Sigmoid colon (tissue), 7 donors: Measurements from ENCODE around the gene SKIC8. TPM values are rescaled to one million over a fixed set of nuclear protein-coding genes. Genes with fewer than 3 reads are reported as not detected.

Experiments
- DNase-seq: peaks from one replicate; pipeline ENCODE4 v3.0.0-alpha.2; 2019
- H3K27ac ChIP-seq, 4 donors: fragments of 200-600 bp; sonication (generic); one replicate each; pipeline ENCODE4 v1.5.1; 2016 to 2019; ENCODE audit warnings: mild to moderate bottlenecking in 1 of 4
- H3K27me3 ChIP-seq, 3 donors: fragments of 200-600 bp; sonication (generic); one replicate each; pipeline ENCODE4 v1.5.1; 2019; ENCODE audit warnings: mild to moderate bottlenecking in 1 of 3
- H3K36me3 ChIP-seq, 4 donors: fragments of 200-600 bp; sonication (generic); one replicate each; pipeline ENCODE4 v1.5.1; 2016 to 2019
- H3K4me1 ChIP-seq, 4 donors: fragments of 200-600 bp; sonication (generic); one replicate each; pipeline ENCODE4 v1.5.1; 2017 to 2019
- H3K4me3 ChIP-seq, 4 donors: fragments of 200-600 bp; sonication (generic); one replicate each; pipeline ENCODE4 v1.5.1; 2017 to 2019; ENCODE audit warnings: mild to moderate bottlenecking in 2 of 4, moderate library complexity in 1 of 4
- H3K9me3 ChIP-seq, 4 donors: fragments of 200-600 bp in 3 of 4; sonication (generic) in 3 of 4; one replicate each; pipeline versions ENCODE4 v1.5.1 to v1.6.1; 2013 to 2019
- EP300 ChIP-seq, 4 donors: sonication (generic); formaldehyde crosslinking; IDR thresholded peaks; one replicate each; pipeline ENCODE4 v1.6.1; 2017; ENCODE audit warnings: antibody characterized with exemption in 4 of 4
- POLR2A ChIP-seq, 2 donors: fragments of 450-650 bp; IDR thresholded peaks; one replicate each; pipeline ENCODE4 v1.6.1; 2016; ENCODE audit warnings: antibody characterized with exemption in 2 of 2, mild to moderate bottlenecking in 2 of 2, moderate library complexity in 2 of 2
- POLR2AphosphoS5 ChIP-seq, 4 donors: sonication (generic); formaldehyde crosslinking; IDR thresholded peaks; one replicate each; pipeline ENCODE4 v1.6.1; 2017; ENCODE audit warnings: antibody characterized with exemption in 4 of 4
- WGBS, 2 donors: extraction: QIAGEN DNeasy Blood & Tissue Kit; methylation state at CpG; one replicate each; pipeline ENCODE4 v1.1.7; 2013; 5-methylcytosine and 5-hydroxymethylcytosine counted together
- intact Hi-C: fragments of 100-400 bp; cut with DNase I; formaldehyde crosslinking; loops from one replicate; pipeline ENCODE4 v1.15.1; 2023
- polyA plus RNA-seq, 3 donors: library from polyadenylated mRNA; stranded (reverse); fragments of 200-250 nt; gene quantifications; one replicate each; pipeline ENCODE4 v1.2.3, GENCODE V29; 2013
- total RNA-seq, 4 donors: library from RNA; depleted of rRNA; stranded (reverse); fragments of >200 nt; gene quantifications; one replicate each; pipeline ENCODE4 v1.1.0, GENCODE V29; 2016
- TF ChIP-seq, protein P1 (sequence below), 4 experiments: fragments of 450-650 bp in 3 of 4; fragments of 200-600 bp in 1 of 4; IDR thresholded peaks; one replicate each; pipeline ENCODE4 v1.5.1; 2016 to 2019; ENCODE audit warnings: antibody characterized with exemption in 4 of 4, mild to moderate bottlenecking in 3 of 4, moderate library complexity in 2 of 4
- donor health status: healthy with polysubstance abuse.
- donor health status: Bipolar disorder and iron deficiency.
- donor health status: healthy.

The SKIC8 gene
- total and polyA plus RNA-seq, 7 donors: 43.2 to 81.1 (median 56.4) TPM

- no peak overlapping the region for H3K4me3 ChIP-seq
- no peak overlapping the region for H3K27ac ChIP-seq
- no peak for DNase-seq
- intact Hi-C loops: no loop called here
- 94 to 97% methylated on average over 2 of the region's 2 CpGs for WGBS, 2 donors
- no peaks in the 10 kb centered on the region for H3K27me3 ChIP-seq
- peaks cover 0 to 86% (median 22%) of the 10 kb centered on the region in 4 donors for H3K36me3 ChIP-seq
- H3K9me3 ChIP-seq: no peaks in the 10 kb centered on the region
- H3K4me1 ChIP-seq: no peaks in the 10 kb centered on the region
- no peak for TF ChIP-seq POLR2AphosphoS5 (IDR thresholded peaks at IDR 0.05)
- TF ChIP-seq EP300 (IDR thresholded peaks at IDR 0.05): no peak
- TF ChIP-seq POLR2A (IDR thresholded peaks at IDR 0.05): no peak
- TF ChIP-seq, protein P1, sequence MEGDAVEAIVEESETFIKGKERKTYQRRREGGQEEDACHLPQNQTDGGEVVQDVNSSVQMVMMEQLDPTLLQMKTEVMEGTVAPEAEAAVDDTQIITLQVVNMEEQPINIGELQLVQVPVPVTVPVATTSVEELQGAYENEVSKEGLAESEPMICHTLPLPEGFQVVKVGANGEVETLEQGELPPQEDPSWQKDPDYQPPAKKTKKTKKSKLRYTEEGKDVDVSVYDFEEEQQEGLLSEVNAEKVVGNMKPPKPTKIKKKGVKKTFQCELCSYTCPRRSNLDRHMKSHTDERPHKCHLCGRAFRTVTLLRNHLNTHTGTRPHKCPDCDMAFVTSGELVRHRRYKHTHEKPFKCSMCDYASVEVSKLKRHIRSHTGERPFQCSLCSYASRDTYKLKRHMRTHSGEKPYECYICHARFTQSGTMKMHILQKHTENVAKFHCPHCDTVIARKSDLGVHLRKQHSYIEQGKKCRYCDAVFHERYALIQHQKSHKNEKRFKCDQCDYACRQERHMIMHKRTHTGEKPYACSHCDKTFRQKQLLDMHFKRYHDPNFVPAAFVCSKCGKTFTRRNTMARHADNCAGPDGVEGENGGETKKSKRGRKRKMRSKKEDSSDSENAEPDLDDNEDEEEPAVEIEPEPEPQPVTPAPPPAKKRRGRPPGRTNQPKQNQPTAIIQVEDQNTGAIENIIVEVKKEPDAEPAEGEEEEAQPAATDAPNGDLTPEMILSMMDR (IDR thresholded peaks at IDR 0.05): no peak
Observed at GRCh38 chr15:78291698-78292097, 7.7 kb downstream of the SKIC8 start.

DNA sequence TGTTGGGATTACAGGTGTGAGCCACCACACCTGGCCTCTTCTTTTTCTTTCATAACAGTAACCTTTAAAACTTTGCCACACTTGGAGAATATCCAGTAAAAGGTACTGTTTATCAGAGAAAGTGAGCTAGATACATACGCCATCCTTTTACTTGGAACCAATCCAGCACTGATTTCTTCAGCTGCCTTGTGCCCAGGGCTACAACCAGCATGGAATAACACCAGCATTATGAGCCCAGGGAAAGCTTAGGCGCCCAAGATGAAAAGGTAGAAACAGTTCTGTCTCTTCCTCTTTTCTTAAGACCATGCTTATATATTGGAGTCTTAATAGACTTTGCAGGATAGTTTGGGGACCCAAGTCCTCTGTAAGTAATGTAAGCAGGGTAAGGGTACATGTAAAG, 8.4 kb downstream of the SKIC8 start:
- intact Hi-C loops: no loop called here
- H3K4me3 ChIP-seq: no peak overlapping the region
- no peak for DNase-seq
- no peak for TF ChIP-seq POLR2A (IDR thresholded peaks at IDR 0.05)
- TF ChIP-seq, protein P1 (IDR thresholded peaks at IDR 0.05): no peak
- TF ChIP-seq EP300 (IDR thresholded peaks at IDR 0.05): no peak
- TF ChIP-seq POLR2AphosphoS5 (IDR thresholded peaks at IDR 0.05): no peak
- H3K27ac ChIP-seq: no peak overlapping the region
- no peaks in the 10 kb centered on the region for H3K9me3 ChIP-seq
- peaks cover 0 to 93% (median 24%) of the 10 kb centered on the region in 4 donors for H3K36me3 ChIP-seq
- no peaks in the 10 kb centered on the region for H3K27me3 ChIP-seq
- WGBS, 2 donors: 49 to 91% methylated on average over 2 of the region's 2 CpGs
- H3K4me1 ChIP-seq: no peaks in the 10 kb centered on the region

GRCh38 chr15:78290222-78290621, 9.2 kb downstream of the SKIC8 start:
- 78 to 90% methylated on average over 3 of the region's 3 CpGs for WGBS, 2 donors
- intact Hi-C loops: no loop called here
- DNase-seq: no peak

GRCh38 chr15:78284758-78285157, 14.7 kb downstream of the SKIC8 start:
- Histone ChIP-seq H3K9me3 (no peaks in the 10 kb centered on the region), H3K27ac (no peak overlapping the region), H3K4me3 (no peak overlapping the region), H3K4me1 (no peaks in the 10 kb centered on the region), H3K27me3 (no peaks in the 10 kb centered on the region), H3K36me3 (peaks cover 7 to 98% (median 50%) of the 10 kb centered on the region in 4 donors)
- WGBS, 2 donors: 89 to 91% methylated on average over 4 of the region's 4 CpGs
- no peak for TF ChIP-seq EP300 (IDR thresholded peaks at IDR 0.05)
- TF ChIP-seq, protein P1 (IDR thresholded peaks at IDR 0.05): no peak
- TF ChIP-seq POLR2AphosphoS5 (IDR thresholded peaks at IDR 0.05): no peak
- no peak for TF ChIP-seq POLR2A (IDR thresholded peaks at IDR 0.05)
- no peak for DNase-seq
- intact Hi-C loops: no loop called here

More at GRCh38 chr15:78290222-78290621, 9.2 kb downstream of the SKIC8 start:
- no peak overlapping the region for H3K4me3 ChIP-seq
- no peak overlapping the region for H3K27ac ChIP-seq
- no peaks in the 10 kb centered on the region for H3K4me1 ChIP-seq
- TF ChIP-seq POLR2AphosphoS5 (IDR thresholded peaks at IDR 0.05) (no peak), EP300 (IDR thresholded peaks at IDR 0.05) (no peak), POLR2A (IDR thresholded peaks at IDR 0.05) (no peak)
- TF ChIP-seq, protein P1 (IDR thresholded peaks at IDR 0.05): no peak
- no peaks in the 10 kb centered on the region for H3K27me3 ChIP-seq
- peaks cover under 1 to 99% (median 25%) of the 10 kb centered on the region in 4 donors for H3K36me3 ChIP-seq
- H3K9me3 ChIP-seq: no peaks in the 10 kb centered on the region

- no peak overlapping the region for H3K4me3 ChIP-seq
- no peak for DNase-seq
- TF ChIP-seq POLR2AphosphoS5 (IDR thresholded peaks at IDR 0.05): no peak
- TF ChIP-seq, protein P1 (IDR thresholded peaks at IDR 0.05): no peak
- no peak for TF ChIP-seq POLR2A (IDR thresholded peaks at IDR 0.05)
- TF ChIP-seq EP300 (IDR thresholded peaks at IDR 0.05): no peak
- intact Hi-C loops: no loop called here
- H3K27ac ChIP-seq: no peak overlapping the region
- H3K9me3 ChIP-seq: no peaks in the 10 kb centered on the region
- no peaks in the 10 kb centered on the region for H3K27me3 ChIP-seq
- WGBS, 2 donors: 83 to 95% methylated on average over 2 of the region's 2 CpGs
- no peaks in the 10 kb centered on the region for H3K4me1 ChIP-seq
- H3K36me3 ChIP-seq: peaks cover 7 to 84% (median 42%) of the 10 kb centered on the region in 4 donors
Observed at GRCh38 chr15:78282324-78282723, 17.1 kb downstream of the SKIC8 start.
